Breast epithelium (tissue), 4 donors: ENCODE results near the gene RGS3. TPM values are rescaled to one million over a fixed set of nuclear protein-coding genes. Genes with fewer than 3 reads are reported as not detected.

ENCODE experiments used
- DNase-seq, 2 donors: peaks; one replicate each; pipeline ENCODE4 v3.0.0-alpha.2; 2019; ENCODE audit warnings: low spot score in 2 of 2
- H3K27ac ChIP-seq, 2 donors: fragments of 200-600 bp; sonication (generic) in 1 of 2; one replicate each; pipeline ENCODE4 v1.5.1; 2016 to 2019; ENCODE audit warnings: mild to moderate bottlenecking in 1 of 2
- H3K27me3 ChIP-seq, 2 donors: fragments of 200-600 bp; sonication (generic) in 1 of 2; one replicate each; pipeline versions ENCODE4 v1.5.1 to v1.6.0; 2017 to 2019; ENCODE audit warnings: control low read depth in 1 of 2, mild to moderate bottlenecking in 1 of 2
- H3K36me3 ChIP-seq: fragments of 200-600 bp; one replicate; pipeline ENCODE4 v1.5.1; 2019
- H3K4me1 ChIP-seq, 2 donors: fragments of 200-600 bp; sonication (generic); one replicate each; pipeline ENCODE4 v1.5.1; 2016 to 2019; ENCODE audit warnings: control low read depth in 1 of 2
- H3K4me3 ChIP-seq, 3 donors: fragments of 200-600 bp; sonication (generic); 1 replicate in 2 of 3; 2 replicates in 1 of 3; pipeline ENCODE4 v1.5.1; 2016 to 2019; ENCODE audit warnings: mild to moderate bottlenecking in 3 of 3, moderate library complexity in 2 of 3
- H3K9me3 ChIP-seq, 2 donors: fragments of 200-600 bp; sonication (generic) in 1 of 2; one replicate each; pipeline ENCODE4 v1.5.1; 2016 to 2019; ENCODE audit warnings: control low read depth in 1 of 2
- CTCF ChIP-seq, 3 donors: fragments of 450-650 bp; IDR thresholded peaks; one replicate each; pipeline ENCODE4 v1.5.1; 2016 to 2017; ENCODE audit warnings: antibody characterized with exemption in 3 of 3, mild to moderate bottlenecking in 3 of 3, moderate library complexity in 3 of 3
- POLR2A ChIP-seq: fragments of 450-650 bp; IDR thresholded peaks from one replicate; pipeline ENCODE4 v1.6.1; 2016; ENCODE audit warnings: antibody characterized with exemption, mild to moderate bottlenecking, moderate library complexity
- POLR2AphosphoS5 ChIP-seq, 3 donors: sonication (generic); formaldehyde crosslinking; IDR thresholded peaks; one replicate each; pipeline ENCODE4 v1.6.1; 2017; ENCODE audit warnings: antibody characterized with exemption in 3 of 3
- intact Hi-C: fragments of 100-400 bp; cut with DNase I; formaldehyde crosslinking; loops from one replicate; pipeline ENCODE4 v1.15.1; 2023; ENCODE audit warnings: low total_unique reads
- total RNA-seq, 3 donors: library from RNA; depleted of rRNA; stranded (reverse); fragments of >200 nt; gene quantifications; one replicate each; pipeline ENCODE4 v1.1.0, GENCODE V29; 2016

The RGS3 gene
- total RNA-seq, 3 donors from 2014 or later, result 31.7 to 49.0 (median 35.4) TPM

GRCh38 chr9:113631871-113632665 lies 168.5 kb downstream of the RGS3 start:
- peak in 1 of 2 donors; percentile 15 for DNase-seq
- H3K4me3 ChIP-seq, result no peak overlapping the region
- H3K36me3 ChIP-seq, result no peaks in the 10 kb centered on the region
- no peaks in the 10 kb centered on the region for H3K9me3 ChIP-seq
- intact Hi-C loops, result no loop called here
- no peak for TF ChIP-seq POLR2A
- H3K27ac ChIP-seq, result no peak overlapping the region
- no peaks in the 10 kb centered on the region for H3K27me3 ChIP-seq
- no peaks in the 10 kb centered on the region for H3K4me1 ChIP-seq

- peak in 1 of 2 donors; percentile 14 for DNase-seq
- TF ChIP-seq CTCF (IDR thresholded peaks at IDR 0.05) (no peak), POLR2AphosphoS5 (IDR thresholded peaks at IDR 0.05) (no peak), POLR2A (no peak)
- Histone ChIP-seq H3K9me3 (no peaks in the 10 kb centered on the region), H3K27ac (no peak overlapping the region), H3K36me3 (no peaks in the 10 kb centered on the region), H3K4me1 (no peaks in the 10 kb centered on the region), H3K4me3 (no peak overlapping the region), H3K27me3 (no peaks in the 10 kb centered on the region)
- intact Hi-C loops, result no loop called here
Observed at GRCh38 chr9:113632776-113633590, 169.5 kb downstream of the RGS3 start.

- Histone ChIP-seq H3K27me3 (no peaks in the 10 kb centered on the region), H3K27ac (no peak overlapping the region), H3K4me1 (no peaks in the 10 kb centered on the region), H3K36me3 (no peaks in the 10 kb centered on the region), H3K4me3 (no peak overlapping the region), H3K9me3 (no peaks in the 10 kb centered on the region)
- TF ChIP-seq POLR2A, result no peak
- no peak for TF ChIP-seq CTCF (IDR thresholded peaks at IDR 0.05)
- no peak for TF ChIP-seq POLR2AphosphoS5 (IDR thresholded peaks at IDR 0.05)
- peak in 1 of 2 donors; percentile 25 for DNase-seq
- intact Hi-C loops, result no loop called here
Observed at GRCh38 chr9:113633782-113634595, 170.5 kb downstream of the RGS3 start.

GRCh38 chr9:113634596-113635515 lies 171.3 kb downstream of the RGS3 start:
- H3K4me3 ChIP-seq, result no peak overlapping the region
- H3K27ac ChIP-seq, result no peak overlapping the region
- intact Hi-C loops, result no loop called here

More at GRCh38 chr9:113634596-113635515, 171.3 kb downstream of the RGS3 start:
- no peaks in the 10 kb centered on the region for H3K9me3 ChIP-seq
- H3K36me3 ChIP-seq, result no peaks in the 10 kb centered on the region
- no peaks in the 10 kb centered on the region for H3K27me3 ChIP-seq
- DNase-seq, result peak in 1 of 2 donors; percentile 6
- H3K4me1 ChIP-seq, result no peaks in the 10 kb centered on the region
- TF ChIP-seq CTCF (IDR thresholded peaks at IDR 0.05) (no peak), POLR2AphosphoS5 (IDR thresholded peaks at IDR 0.05) (no peak), POLR2A (no peak)
